CD14-positive monocyte (primary cell): Measurements from ENCODE around the gene EFL1. TPM values are rescaled to one million over a fixed set of nuclear protein-coding genes. Genes with fewer than 3 reads are reported as not detected.
"Not testable (repeated sequence)": the region's sequence is repeated elsewhere in the genome, so short reads cannot be mapped to it uniquely, and the experiment has no call there.

Experiments used
- DNase-seq, 3 donors: peaks; one replicate each; pipeline ENCODE4 v3.0.0-alpha.2; 2011 to 2022
- H2AFZ ChIP-seq: 2 replicates; pipeline ENCODE4 v1.6.0; 2012; ENCODE audit warnings: mild to moderate bottlenecking, low read depth, low read length, inconsistent platforms; ENCODE audit not compliant: insufficient read depth, poor library complexity, severe bottlenecking
- H3K27ac ChIP-seq, 2 donors: 1 replicate in 1 of 2; 2 replicates in 1 of 2; pipeline ENCODE4 v1.5.1; 2012 to 2013; ENCODE audit warnings: low read length in 2 of 2, control low read depth in 1 of 2, inconsistent platforms in 1 of 2, low read depth in 1 of 2, mild to moderate bottlenecking in 1 of 2
- H3K27me3 ChIP-seq, 2 donors: one replicate each; pipeline versions ENCODE4 v1.6.0 to v1.6.1; 2011 to 2013; ENCODE audit warnings: low read length in 2 of 2; ENCODE audit not compliant: control insufficient read depth in 2 of 2, insufficient read depth in 2 of 2
- H3K36me3 ChIP-seq, 2 donors: replicated peaks in 1 of 2; 1 replicate in 1 of 2; 2 replicates in 1 of 2; pipeline versions ENCODE4 v1.5.1 to v1.6.1; 2012 to 2013; ENCODE audit warnings: low read length in 2 of 2, control low read depth in 1 of 2, inconsistent platforms in 1 of 2, mild to moderate bottlenecking in 1 of 2; ENCODE audit not compliant: insufficient read depth in 2 of 2, control insufficient read depth in 1 of 2
- H3K4me1 ChIP-seq, 2 donors: 1 replicate in 1 of 2; 2 replicates in 1 of 2; pipeline versions ENCODE4 v1.5.1 to v1.6.1; 2012 to 2013; ENCODE audit warnings: low read length in 2 of 2, control low read depth in 1 of 2, inconsistent platforms in 1 of 2, mild to moderate bottlenecking in 1 of 2, moderate library complexity in 1 of 2; ENCODE audit not compliant: insufficient read depth in 2 of 2, control insufficient read depth in 1 of 2
- H3K4me2 ChIP-seq: replicated peaks from 2 replicates; pipeline ENCODE3; 2012; ENCODE audit warnings: low read length, moderate library complexity, mild to moderate bottlenecking; ENCODE audit not compliant: poor library complexity, severe bottlenecking; ENCODE audit errors: extremely low read depth
- H3K4me3 ChIP-seq, 3 experiments: fragments of 200-600 bp in 1 of 3; sonication (generic) in 1 of 3; replicated peaks in 1 of 3; 1 replicate in 2 of 3; 2 replicates in 1 of 3; pipeline ENCODE4 v1.5.1; 2011 to 2013; ENCODE audit warnings: low read length in 3 of 3, mild to moderate bottlenecking in 3 of 3, control low read depth in 2 of 3, low read depth in 2 of 3, inconsistent platforms in 1 of 3, moderate library complexity in 1 of 3
- H3K79me2 ChIP-seq: 2 replicates; pipeline ENCODE4 v1.6.0; 2012; ENCODE audit warnings: mild to moderate bottlenecking, control low read depth, inconsistent platforms, low read length, moderate library complexity; ENCODE audit not compliant: insufficient read depth
- H3K9ac ChIP-seq: 2 replicates; pipeline ENCODE4 v1.6.0; 2017; ENCODE audit warnings: low read length, mild to moderate bottlenecking; ENCODE audit not compliant: insufficient read depth, poor library complexity, severe bottlenecking
- H3K9me3 ChIP-seq, 2 donors: replicated peaks in 1 of 2; 1 replicate in 1 of 2; 2 replicates in 1 of 2; pipeline versions ENCODE4 v1.5.1 to v1.6.1; 2012 to 2013; ENCODE audit warnings: low read length in 2 of 2, control low read depth in 1 of 2; ENCODE audit not compliant: control insufficient read depth in 1 of 2, insufficient read depth in 1 of 2
- H4K20me1 ChIP-seq: 2 replicates; pipeline ENCODE4 v1.6.0; 2012; ENCODE audit warnings: mild to moderate bottlenecking, low read length, control low read depth, moderate library complexity; ENCODE audit not compliant: insufficient read depth
- H3K27ac Mint-ChIP-seq, 7 donors: one replicate each; pipeline ENCODE4 v1.8.0; 2020; ENCODE audit warnings: mild to moderate bottlenecking in 7 of 7, mixed read lengths in 7 of 7, moderate library complexity in 6 of 7, inconsistent platforms in 2 of 7
- H3K27me3 Mint-ChIP-seq, 3 donors: one replicate each; pipeline ENCODE4 v1.8.0; 2021 to 2022; ENCODE audit warnings: low read depth in 3 of 3, mild to moderate bottlenecking in 3 of 3, mixed read lengths in 3 of 3, moderate library complexity in 3 of 3, inconsistent platforms in 1 of 3
- H3K36me3 Mint-ChIP-seq, 2 donors: one replicate each; pipeline ENCODE4 v1.8.0; 2020; ENCODE audit warnings: mixed read lengths in 2 of 2, inconsistent platforms in 1 of 2, mild to moderate bottlenecking in 1 of 2
- H3K4me1 Mint-ChIP-seq: one replicate; pipeline ENCODE4 v1.8.0; 2020; ENCODE audit warnings: mild to moderate bottlenecking, mixed read lengths
- H3K4me3 Mint-ChIP-seq, 2 donors: one replicate each; pipeline ENCODE4 v1.8.0; 2020; ENCODE audit warnings: mild to moderate bottlenecking in 2 of 2, mixed read lengths in 2 of 2, moderate library complexity in 1 of 2
- H3K9me3 Mint-ChIP-seq, 7 donors: one replicate each; pipeline ENCODE4 v1.8.0; 2020 to 2022; ENCODE audit warnings: mixed read lengths in 7 of 7, mild to moderate bottlenecking in 6 of 7, moderate library complexity in 6 of 7, inconsistent platforms in 2 of 7
- CTCF ChIP-seq: fragments of 200-600 bp; IDR thresholded peaks from one replicate; pipeline ENCODE4 v1.8.0; 2022; ENCODE audit warnings: antibody characterized with exemption, mild to moderate bottlenecking
- WGBS: methylation state at CpG from one replicate; pipeline ENCODE4 v1.1.5; 2013; ENCODE audit warnings: missing lambda C conversion rate; ENCODE audit not compliant: insufficient coverage; 5-methylcytosine and 5-hydroxymethylcytosine counted together
- intact Hi-C, 2 donors: fragments of 100-400 bp; cut with micrococcal nuclease; formaldehyde crosslinking; loops; one replicate each; pipeline versions ENCODE4 v1.15.0 to v1.15.1; 2023
- polyA plus RNA-seq, 3 donors: library from polyadenylated mRNA; depleted of rRNA in 1 of 3; unstranded in 2 of 3; stranded (reverse) in 1 of 3; fragments of 300-500 nt in 2 of 3; fragments of >200 nt in 1 of 3; fragmentation: Illumina TruSeq in 2 of 3; gene quantifications; 1 replicate in 2 of 3; 2 replicates in 1 of 3; pipeline ENCODE4 v1.2.3, GENCODE V29; 2012 to 2021

The EFL1 gene
- polyA plus RNA-seq, 3 donors = 5.2 to 10.0 (median 7.1) TPM

DNA sequence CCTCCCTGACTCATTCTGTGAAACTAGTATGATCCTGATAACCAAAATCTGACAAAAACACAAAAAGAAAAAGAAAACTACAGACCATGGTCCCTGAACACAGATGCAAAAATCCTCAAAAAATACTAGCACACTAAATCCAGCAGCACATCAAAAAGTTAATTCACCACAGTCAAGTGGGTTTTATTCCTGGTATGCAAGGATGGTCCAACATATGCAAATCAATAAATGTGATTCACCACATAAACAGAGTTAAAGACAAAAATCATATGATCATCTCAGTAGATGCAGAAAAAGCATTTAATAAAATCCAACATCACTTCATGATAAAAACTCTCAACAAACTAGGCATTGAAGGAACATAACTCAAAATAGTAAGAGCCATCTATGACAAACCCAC, 12.9 kb upstream of the EFL1 start:
- H2AFZ ChIP-seq = no peak overlapping the region
- H3K4me3 Mint-ChIP-seq = no peak overlapping the region
- H3K4me2 ChIP-seq = no peak overlapping the region
- no peaks in the 10 kb centered on the region for H3K36me3 ChIP-seq
- no peak overlapping the region for H3K27ac ChIP-seq
- peaks cover 0 to 17% (median 6%) of the 10 kb centered on the region in 7 donors for H3K9me3 Mint-ChIP-seq
- H3K4me1 Mint-ChIP-seq = no peaks in the 10 kb centered on the region
- no peaks in the 10 kb centered on the region for H4K20me1 ChIP-seq
- intact Hi-C loops = no loop called here
- H3K27me3 Mint-ChIP-seq = peaks cover 0 to 6% (median 0%) of the 10 kb centered on the region in 3 donors
- no peak overlapping the region for H3K4me3 ChIP-seq
- no peaks in the 10 kb centered on the region for H3K9me3 ChIP-seq
- peaks cover 0 to 2% of the 10 kb centered on the region in 2 donors for H3K27me3 ChIP-seq
- no peak for TF ChIP-seq CTCF
- no peaks in the 10 kb centered on the region for H3K79me2 ChIP-seq
- no peaks in the 10 kb centered on the region for H3K36me3 Mint-ChIP-seq
- H3K9ac ChIP-seq = no peak overlapping the region
- no peak overlapping the region for H3K27ac Mint-ChIP-seq
- no peak for DNase-seq
- no peaks in the 10 kb centered on the region for H3K4me1 ChIP-seq

- H3K4me3 ChIP-seq = no peak overlapping the region
- H3K27ac Mint-ChIP-seq = no peak overlapping the region
- peaks cover 0 to 17% (median 6%) of the 10 kb centered on the region in 7 donors for H3K9me3 Mint-ChIP-seq
- no peaks in the 10 kb centered on the region for H3K27me3 ChIP-seq
- H3K27me3 Mint-ChIP-seq = no peaks in the 10 kb centered on the region
- no peaks in the 10 kb centered on the region for H3K36me3 ChIP-seq
- no peaks in the 10 kb centered on the region for H3K9me3 ChIP-seq
- no peak for TF ChIP-seq CTCF
- H3K4me3 Mint-ChIP-seq = no peak overlapping the region
- WGBS = no CpG with 5 or more reads among the region's 2 CpGs
- no peaks in the 10 kb centered on the region for H3K4me1 Mint-ChIP-seq
- H3K4me1 ChIP-seq = no peaks in the 10 kb centered on the region
- H3K79me2 ChIP-seq = no peaks in the 10 kb centered on the region
- no peak for DNase-seq
- H4K20me1 ChIP-seq = no peaks in the 10 kb centered on the region
- H3K4me2 ChIP-seq = no peak overlapping the region
- no peak overlapping the region for H3K9ac ChIP-seq
- no peak overlapping the region for H2AFZ ChIP-seq
- H3K27ac ChIP-seq = no peak overlapping the region
- H3K36me3 Mint-ChIP-seq = no peaks in the 10 kb centered on the region
- intact Hi-C loops = no loop called here
Measured at GRCh38 chr15:82272154-82272553, 9.6 kb upstream of the EFL1 start.

GRCh38 chr15:82268454-82268853, 5.9 kb upstream of the EFL1 start:
- not testable (repeated sequence) for H3K4me3 ChIP-seq, H3K27me3 Mint-ChIP-seq, H3K36me3 Mint-ChIP-seq, H3K4me3 Mint-ChIP-seq, H3K27ac Mint-ChIP-seq, H3K9ac ChIP-seq, DNase-seq, H3K27me3 ChIP-seq, H2AFZ ChIP-seq, H3K4me1 ChIP-seq, H3K36me3 ChIP-seq, H3K4me2 ChIP-seq, H3K79me2 ChIP-seq, H3K9me3 ChIP-seq, H3K4me1 Mint-ChIP-seq, H3K9me3 Mint-ChIP-seq, H4K20me1 ChIP-seq, H3K27ac ChIP-seq
- intact Hi-C loops = loop anchor here in 1 of 2 donors (10.0 kb wide), 1 partner anchor 224 kb away; the partner anchor contains the start of gene MEX3B
- WGBS = no CpG with 5 or more reads among the region's 2 CpGs
